Measurements from ENCODE around the gene OST4.

GRCh38 chr2:27058210-27058609 is 13.2 kb downstream of the OST4 start:
- TF ChIP-seq CTCF (IDR thresholded peaks at IDR 0.05): no peak
- no peak for TF ChIP-seq POLR2A (IDR thresholded peaks at IDR 0.05)

Measured in tibial nerve (tissue), 3 donors.